Loucy (cell line): Measurements from ENCODE around the gene DMRTB1.

Experiments used
- H2AFZ ChIP-seq: fragments of 200-600 bp; sonication (generic); 2 replicates; pipeline ENCODE4 v1.6.0; 2016; ENCODE audit warnings: antibody characterized with exemption, mild to moderate bottlenecking, low read length, moderate library complexity
- H3F3A ChIP-seq: fragments of 200-600 bp; 2 replicates; pipeline ENCODE4 v1.6.0; 2016; ENCODE audit warnings: antibody characterized with exemption, low read depth, mild to moderate bottlenecking
- H3K27me3 ChIP-seq: fragments of 200-600 bp; sonication (generic); 2 replicates; pipeline ENCODE4 v1.6.1; 2014; ENCODE audit warnings: low read length, mild to moderate bottlenecking; ENCODE audit not compliant: insufficient read depth, poor library complexity, severe bottlenecking
- H3K36me3 ChIP-seq: fragments of 200-600 bp; sonication (generic); 2 replicates; pipeline ENCODE4 v1.6.1; 2016; ENCODE audit warnings: low read length; ENCODE audit not compliant: insufficient read depth
- H3K4me1 ChIP-seq: fragments of 200-600 bp; sonication (generic); 2 replicates; pipeline ENCODE4 v1.5.1; 2014; ENCODE audit warnings: low read length, mild to moderate bottlenecking; ENCODE audit not compliant: insufficient read depth, poor library complexity, severe bottlenecking
- H3K4me2 ChIP-seq: fragments of 200-600 bp; sonication (generic); 2 replicates; pipeline ENCODE4 v1.6.0; 2014; ENCODE audit warnings: antibody characterized with exemption, low read length, low read depth, mild to moderate bottlenecking; ENCODE audit not compliant: poor library complexity, severe bottlenecking
- H3K4me3 ChIP-seq: fragments of 200-600 bp; sonication (generic); 2 replicates; pipeline ENCODE4 v1.5.1; 2014; ENCODE audit warnings: low read length, mild to moderate bottlenecking, mixed read lengths; ENCODE audit not compliant: poor library complexity, severe bottlenecking
- H3K79me2 ChIP-seq: fragments of 200-600 bp; sonication (generic); 2 replicates; pipeline ENCODE4 v1.6.1; 2014; ENCODE audit warnings: low read length; ENCODE audit not compliant: insufficient read depth
- H3K9ac ChIP-seq: fragments of 200-600 bp; sonication (generic); 2 replicates; pipeline ENCODE4 v1.6.0; 2014; ENCODE audit warnings: mild to moderate bottlenecking, low read depth, low read length, moderate library complexity; ENCODE audit not compliant: poor library complexity, severe bottlenecking
- H3K9me2 ChIP-seq: fragments of 200-600 bp; sonication (generic); replicated peaks from 2 replicates; pipeline ENCODE4 v1.6.1; 2016; ENCODE audit warnings: low read depth, low read length, mixed read lengths
- H3K9me3 ChIP-seq: fragments of 200-600 bp; sonication (generic); 2 replicates; pipeline ENCODE4 v1.6.1; 2014; ENCODE audit warnings: mild to moderate bottlenecking, antibody characterized with exemption, low read length, low read depth; ENCODE audit not compliant: insufficient read depth
- H4K20me1 ChIP-seq: fragments of 200-600 bp; sonication (generic); 2 replicates; pipeline ENCODE4 v1.6.0; 2014; ENCODE audit warnings: antibody characterized with exemption, low read length, mild to moderate bottlenecking; ENCODE audit not compliant: insufficient read depth, poor library complexity, severe bottlenecking
- EZH2phosphoT487 ChIP-seq: fragments of 200-600 bp; IDR thresholded peaks from 2 replicates; pipeline ENCODE4 v1.6.1; 2018; ENCODE audit warnings: antibody characterized with exemption, mild to moderate bottlenecking, moderate library complexity, borderline replicate concordance
- TF ChIP-seq, protein P1 (sequence below): fragments of 200-600 bp; sonication (generic); conservative IDR thresholded peaks from 2 replicates; pipeline ENCODE4 v1.5.1; 2014; ENCODE audit warnings: mild to moderate bottlenecking, antibody characterized with exemption, low read length

DMRTB1 gene

DNA sequence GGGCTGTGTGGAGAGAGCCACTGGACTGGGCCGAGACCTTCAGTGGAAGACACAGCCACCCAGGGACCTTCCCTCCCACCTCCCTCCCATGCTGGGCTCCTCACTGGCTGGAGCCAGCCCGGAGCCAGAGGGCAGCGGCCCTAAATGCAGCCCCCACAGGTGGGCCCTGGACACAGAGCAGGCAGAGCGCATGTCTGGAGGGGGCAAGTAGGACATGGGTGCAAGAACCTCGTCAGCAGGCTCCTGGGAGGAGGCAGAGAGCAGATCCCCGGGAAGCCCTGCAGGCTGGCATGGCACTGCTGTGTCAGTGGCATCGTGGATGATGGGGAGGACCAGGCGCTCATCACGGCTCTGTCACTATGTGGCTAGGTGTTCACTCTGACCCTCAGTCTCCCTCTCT lies 45.7 kb downstream of the DMRTB1 start:
- peaks cover 31% of the 10 kb centered on the region for H3K4me1 ChIP-seq
- H3K36me3 ChIP-seq, result no peaks in the 10 kb centered on the region
- no peaks in the 10 kb centered on the region for H3K9me2 ChIP-seq
- no peaks in the 10 kb centered on the region for H3K79me2 ChIP-seq
- H4K20me1 ChIP-seq, result no peaks in the 10 kb centered on the region
- H2AFZ ChIP-seq, result no peak overlapping the region
- H3F3A ChIP-seq, result no peaks in the 10 kb centered on the region
- TF ChIP-seq, protein P1, sequence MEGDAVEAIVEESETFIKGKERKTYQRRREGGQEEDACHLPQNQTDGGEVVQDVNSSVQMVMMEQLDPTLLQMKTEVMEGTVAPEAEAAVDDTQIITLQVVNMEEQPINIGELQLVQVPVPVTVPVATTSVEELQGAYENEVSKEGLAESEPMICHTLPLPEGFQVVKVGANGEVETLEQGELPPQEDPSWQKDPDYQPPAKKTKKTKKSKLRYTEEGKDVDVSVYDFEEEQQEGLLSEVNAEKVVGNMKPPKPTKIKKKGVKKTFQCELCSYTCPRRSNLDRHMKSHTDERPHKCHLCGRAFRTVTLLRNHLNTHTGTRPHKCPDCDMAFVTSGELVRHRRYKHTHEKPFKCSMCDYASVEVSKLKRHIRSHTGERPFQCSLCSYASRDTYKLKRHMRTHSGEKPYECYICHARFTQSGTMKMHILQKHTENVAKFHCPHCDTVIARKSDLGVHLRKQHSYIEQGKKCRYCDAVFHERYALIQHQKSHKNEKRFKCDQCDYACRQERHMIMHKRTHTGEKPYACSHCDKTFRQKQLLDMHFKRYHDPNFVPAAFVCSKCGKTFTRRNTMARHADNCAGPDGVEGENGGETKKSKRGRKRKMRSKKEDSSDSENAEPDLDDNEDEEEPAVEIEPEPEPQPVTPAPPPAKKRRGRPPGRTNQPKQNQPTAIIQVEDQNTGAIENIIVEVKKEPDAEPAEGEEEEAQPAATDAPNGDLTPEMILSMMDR, result no peak
- TF ChIP-seq EZH2phosphoT487, result no peak
- H3K9me3 ChIP-seq, result no peaks in the 10 kb centered on the region
- no peak overlapping the region for H3K4me2 ChIP-seq
- H3K27me3 ChIP-seq, result no peaks in the 10 kb centered on the region
- H3K4me3 ChIP-seq, result no peak overlapping the region
- no peak overlapping the region for H3K9ac ChIP-seq

DNA sequence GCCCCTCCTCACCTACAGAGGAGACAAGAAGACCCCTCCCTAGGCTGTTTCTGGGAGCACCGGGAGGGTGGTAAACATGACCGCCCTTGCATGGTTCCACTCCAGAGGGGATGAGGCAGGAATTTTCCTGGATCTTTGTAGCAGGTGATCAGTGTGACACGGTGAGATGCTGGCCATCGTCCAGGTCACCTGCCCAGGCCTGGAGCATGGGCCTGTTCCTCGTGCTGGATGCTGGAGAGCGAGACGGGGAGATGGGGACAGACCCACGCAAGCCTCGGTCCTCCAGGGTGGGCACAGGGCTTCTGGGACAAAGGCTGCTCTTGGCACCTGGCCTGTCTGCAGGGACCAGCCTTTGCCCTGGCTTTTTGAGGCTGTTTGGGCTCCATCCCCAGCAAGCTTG lies 46.2 kb downstream of the DMRTB1 start:
- Histone ChIP-seq H3K79me2 (no peaks in the 10 kb centered on the region), H3K27me3 (no peaks in the 10 kb centered on the region), H4K20me1 (no peaks in the 10 kb centered on the region), H3K9ac (no peak overlapping the region), H3K36me3 (no peaks in the 10 kb centered on the region), H3K9me3 (no peaks in the 10 kb centered on the region), H2AFZ (no peak overlapping the region), H3K4me3 (no peak overlapping the region), H3K4me1 (peaks cover 26% of the 10 kb centered on the region), H3K9me2 (no peaks in the 10 kb centered on the region), H3F3A (no peaks in the 10 kb centered on the region), H3K4me2 (no peak overlapping the region)
- no peak for TF ChIP-seq EZH2phosphoT487
- TF ChIP-seq, protein P1, result no peak

DNA sequence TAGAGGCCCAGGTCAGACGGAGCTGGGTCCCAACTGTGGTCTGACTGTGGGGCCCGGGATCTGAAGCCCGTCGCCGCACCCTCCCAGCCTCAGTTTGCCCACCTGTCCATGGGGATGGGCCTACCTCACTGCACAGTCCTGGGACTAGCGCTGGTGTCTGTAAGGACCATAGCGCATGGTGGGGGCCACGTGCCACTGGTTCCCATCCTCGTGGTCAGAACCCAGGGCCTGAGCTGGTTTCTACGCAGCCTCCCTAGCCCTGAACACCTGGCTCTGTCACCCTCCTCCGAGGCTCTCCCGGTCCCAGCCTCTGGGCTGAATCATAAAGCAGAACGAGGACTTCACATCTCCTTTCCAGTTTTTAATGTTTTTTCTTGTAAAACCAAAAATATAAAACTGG lies 46.7 kb downstream of the DMRTB1 start:
- H3K4me1 ChIP-seq, result peaks cover 21% of the 10 kb centered on the region
- no peak overlapping the region for H3K9ac ChIP-seq
- no peaks in the 10 kb centered on the region for H4K20me1 ChIP-seq
- TF ChIP-seq, protein P1, result no peak
- TF ChIP-seq EZH2phosphoT487, result no peak
- no peaks in the 10 kb centered on the region for H3K9me3 ChIP-seq
- no peak overlapping the region for H3K4me2 ChIP-seq
- H3K27me3 ChIP-seq, result no peaks in the 10 kb centered on the region
- H3K9me2 ChIP-seq, result no peaks in the 10 kb centered on the region
- no peaks in the 10 kb centered on the region for H3K36me3 ChIP-seq
- no peak overlapping the region for H3K4me3 ChIP-seq
- no peak overlapping the region for H2AFZ ChIP-seq
- H3K79me2 ChIP-seq, result no peaks in the 10 kb centered on the region
- no peaks in the 10 kb centered on the region for H3F3A ChIP-seq
